Activated CD4-positive, CD25-positive, alpha-beta regulatory T cell treated with anti-CD3 and anti-CD28 coated beads, Interleukin-2, amount 50 U/mL, for 72 hours (primary cell): Measurements from ENCODE around the gene GOLGA5.

ENCODE experiments used
- DNase-seq: peaks from one replicate; pipeline ENCODE4 v3.0.0; 2021

Gene GOLGA5

GRCh38 chr14:92883066-92883465 is 89.0 kb downstream of the GOLGA5 start:
- no peak for DNase-seq

GRCh38 chr14:92884410-92884809 is 90.3 kb downstream of the GOLGA5 start:
- no peak for DNase-seq

DNA sequence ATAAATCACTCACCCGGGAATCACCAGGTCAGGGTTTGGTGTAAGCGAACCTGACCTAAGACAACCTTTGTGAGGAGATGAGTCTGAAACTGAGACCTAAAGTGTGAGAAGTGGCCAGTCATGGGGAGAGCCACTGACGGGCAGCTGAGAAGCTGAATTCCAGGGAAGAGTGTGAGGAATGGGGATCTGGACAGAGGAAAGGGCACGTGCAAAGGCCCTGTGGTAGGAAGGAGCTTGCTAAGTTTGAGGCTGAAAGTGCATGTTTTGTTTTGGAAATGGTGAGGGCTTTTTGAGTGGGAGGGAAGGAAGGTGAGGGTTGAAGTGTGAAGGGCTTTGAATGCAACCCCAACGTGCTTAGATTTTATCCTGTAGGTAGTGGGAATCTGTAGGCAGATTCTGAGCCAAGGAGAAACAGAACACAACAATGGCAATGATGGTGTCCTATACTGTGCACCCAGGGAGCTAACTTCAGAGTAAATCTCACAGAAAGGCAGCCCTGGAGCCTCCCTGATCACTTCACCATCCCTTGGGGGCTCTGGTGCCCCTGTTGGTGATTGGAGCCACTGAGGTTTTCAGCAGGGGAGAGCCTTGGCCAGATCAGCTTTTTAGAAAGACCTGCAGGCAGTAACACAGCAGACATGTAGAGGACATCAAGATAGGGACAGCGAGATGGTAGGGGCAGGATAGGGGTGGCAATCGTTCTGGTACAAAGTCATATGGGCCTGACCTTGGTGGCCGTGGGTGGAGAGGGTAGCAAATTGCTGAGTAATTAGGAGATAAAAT is 91.4 kb downstream of the GOLGA5 start:
- no peak for DNase-seq

- no peak for DNase-seq
Observed at GRCh38 chr14:92886337-92886736, 92.2 kb downstream of the GOLGA5 start.

GRCh38 chr14:92887157-92887556 is 93.1 kb downstream of the GOLGA5 start:
- no peak for DNase-seq

- DNase-seq, result no peak
Observed at GRCh38 chr14:92888896-92889295, 94.8 kb downstream of the GOLGA5 start.
